HG03066 (cell line): ENCODE results near the gene WDR75.
"Not testable (repeated sequence)": the region's sequence is repeated elsewhere in the genome, so short reads cannot be mapped to it uniquely, and the experiment has no call there.

Experiments
- ATAC-seq: cut with Tn5 transposase; IDR thresholded peaks from one replicate; pipeline ENCODE4 v1.9.1; 2021; ENCODE audit warnings: low read depth; ENCODE audit not compliant: unreplicated experiment

The WDR75 gene

DNA sequence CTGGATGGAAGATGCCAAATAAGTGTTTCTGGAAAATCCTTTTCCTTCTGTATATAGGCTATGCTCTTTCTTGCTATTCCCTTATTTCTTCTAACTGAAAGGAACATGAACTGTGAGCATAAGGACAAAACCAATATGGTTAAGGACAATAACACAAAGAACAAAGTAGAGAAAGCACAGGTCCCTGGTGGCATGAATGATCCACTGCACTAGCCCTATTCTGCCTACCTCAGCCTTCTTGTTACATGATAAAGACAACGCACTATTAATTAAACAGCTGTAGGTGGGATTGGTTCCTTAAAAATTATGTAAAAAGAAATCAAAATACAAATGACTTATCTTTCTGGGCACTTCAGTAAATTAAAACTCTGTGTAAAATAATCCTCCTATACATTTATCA lies 1.9 kb upstream of the WDR75 start:
- ATAC-seq, result no peak

GRCh38 chr2:189440644-189440946 lies 679 bp upstream of the WDR75 start:
- peak; percentile 28 for ATAC-seq

DNA sequence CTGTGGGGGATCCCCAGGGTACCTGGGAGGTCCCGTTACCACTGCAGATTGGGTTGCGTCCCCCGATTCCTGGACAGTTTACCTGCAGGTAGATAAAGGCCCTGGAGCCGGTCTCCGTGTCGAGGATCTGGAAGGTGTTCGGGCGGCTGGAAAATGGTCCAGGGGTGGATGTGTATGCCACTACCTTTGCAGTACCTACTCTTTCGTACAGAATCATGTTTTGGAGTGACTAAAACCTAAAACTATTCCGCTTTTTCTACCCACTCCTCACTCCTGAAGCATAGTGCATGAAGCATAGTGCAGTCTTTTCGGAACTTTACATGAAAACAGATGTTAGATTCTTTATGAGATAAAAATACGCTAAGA lies 418 bp downstream of the WDR75 start:
- ATAC-seq, result peak; percentile 6

DNA sequence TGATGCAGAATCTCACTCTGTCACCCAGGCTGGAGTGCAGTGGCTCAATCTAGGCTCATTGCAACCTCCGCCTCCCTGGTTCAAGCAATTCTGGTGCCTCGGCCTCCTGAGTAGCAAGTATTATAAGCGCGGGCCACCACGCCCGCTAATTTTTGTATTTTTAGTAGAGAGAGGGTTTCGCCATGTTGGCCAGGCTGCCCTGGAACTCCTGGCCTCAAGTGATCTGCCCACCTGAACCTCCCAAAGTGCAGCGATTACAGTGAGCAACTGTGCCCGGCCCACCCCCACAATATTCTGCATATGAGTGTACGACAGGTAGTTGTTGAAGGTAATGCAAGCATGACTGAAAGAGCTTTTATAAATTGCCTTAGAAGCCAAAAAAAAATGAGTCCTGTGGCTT lies 1.2 kb downstream of the WDR75 start:
- ATAC-seq, result no peak

DNA sequence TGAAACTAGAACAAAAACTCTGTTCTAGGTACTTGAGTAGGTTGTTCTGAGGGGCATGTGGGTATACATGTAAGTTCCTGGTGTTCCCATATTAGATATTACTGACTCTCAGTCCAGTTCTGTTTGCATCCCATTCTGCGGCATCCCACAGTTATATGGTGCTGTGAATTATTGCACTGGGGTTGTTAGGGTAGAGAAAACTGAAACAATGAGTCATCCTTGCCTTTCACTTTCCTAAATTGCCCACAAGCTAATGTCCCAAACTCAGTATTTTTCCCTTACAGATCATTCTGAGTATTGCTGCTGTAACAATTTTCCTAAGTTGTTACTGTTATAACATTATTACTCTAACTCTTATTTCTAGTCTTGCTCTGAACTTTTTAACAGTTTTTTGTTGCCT lies 3.0 kb downstream of the WDR75 start:
- peak; percentile 27 for ATAC-seq

- no peak for ATAC-seq
Measured at GRCh38 chr2:189446780-189447179, 5.5 kb downstream of the WDR75 start.

- ATAC-seq, result no peak
Measured at GRCh38 chr2:189454009-189454408, 12.7 kb downstream of the WDR75 start.

- no peak for ATAC-seq
Measured at GRCh38 chr2:189465076-189465475, 23.8 kb downstream of the WDR75 start.

- ATAC-seq, result no peak
Measured at GRCh38 chr2:189465478-189465877, 24.2 kb downstream of the WDR75 start.

DNA sequence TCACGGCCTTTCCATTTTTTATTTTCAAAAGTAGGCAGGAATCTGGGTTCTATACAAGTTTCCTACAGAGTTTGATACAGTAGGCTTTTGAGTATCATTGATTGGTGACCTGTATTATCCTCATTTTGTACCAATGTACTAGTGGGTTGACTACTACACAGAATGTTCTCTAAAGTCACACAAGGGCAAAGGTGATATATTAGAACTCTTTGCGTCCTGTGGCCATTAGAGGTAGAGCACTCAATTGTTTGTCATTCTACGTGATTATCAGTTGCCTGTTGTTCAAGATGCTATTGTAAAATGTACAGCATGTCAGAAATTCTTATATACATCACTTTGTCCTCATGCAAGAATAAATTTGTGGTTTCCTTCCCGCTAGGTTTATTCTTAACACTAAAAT lies 24.8 kb downstream of the WDR75 start:
- ATAC-seq, result no peak

DNA sequence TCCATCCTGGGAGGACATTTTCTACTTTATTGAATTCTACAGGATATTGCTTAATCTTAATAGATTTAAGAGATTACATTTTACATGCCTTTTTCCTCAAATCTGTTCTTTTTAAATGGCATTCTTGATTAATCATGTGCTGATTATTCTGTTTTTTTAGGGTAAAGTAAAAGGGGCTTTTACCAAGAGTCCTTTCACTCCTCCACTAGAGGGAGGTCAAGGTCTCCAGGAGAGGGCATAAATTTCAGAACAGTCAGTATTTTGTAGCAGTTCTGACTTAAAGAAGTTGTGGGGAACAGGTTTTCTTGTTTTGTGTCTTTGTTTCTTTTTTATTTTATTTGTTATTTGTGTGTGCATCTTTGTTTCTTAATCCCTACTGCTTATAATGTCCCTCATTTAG lies 25.4 kb downstream of the WDR75 start:
- no peak for ATAC-seq

- ATAC-seq, result no peak
Measured at GRCh38 chr2:189467160-189467559, 25.9 kb downstream of the WDR75 start.

DNA sequence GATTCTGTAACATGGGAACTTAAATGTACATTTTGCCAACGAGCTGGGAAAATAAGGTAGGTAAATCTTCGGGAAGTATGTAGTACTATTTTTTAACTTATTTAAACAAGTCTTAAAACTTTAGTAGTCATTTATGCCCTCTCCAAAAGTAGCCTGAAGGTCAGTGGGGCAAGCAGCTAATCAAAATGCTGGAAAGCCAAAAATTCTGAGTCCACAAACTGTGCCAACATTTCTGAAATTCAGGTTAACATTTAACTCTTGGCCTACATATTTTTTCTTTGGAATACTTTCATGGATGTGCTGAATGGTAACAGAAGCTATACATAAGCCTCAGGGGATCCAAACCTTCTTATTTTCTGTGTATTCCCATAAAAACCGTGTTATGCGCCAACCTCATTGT lies 26.3 kb downstream of the WDR75 start:
- ATAC-seq, result no peak

DNA sequence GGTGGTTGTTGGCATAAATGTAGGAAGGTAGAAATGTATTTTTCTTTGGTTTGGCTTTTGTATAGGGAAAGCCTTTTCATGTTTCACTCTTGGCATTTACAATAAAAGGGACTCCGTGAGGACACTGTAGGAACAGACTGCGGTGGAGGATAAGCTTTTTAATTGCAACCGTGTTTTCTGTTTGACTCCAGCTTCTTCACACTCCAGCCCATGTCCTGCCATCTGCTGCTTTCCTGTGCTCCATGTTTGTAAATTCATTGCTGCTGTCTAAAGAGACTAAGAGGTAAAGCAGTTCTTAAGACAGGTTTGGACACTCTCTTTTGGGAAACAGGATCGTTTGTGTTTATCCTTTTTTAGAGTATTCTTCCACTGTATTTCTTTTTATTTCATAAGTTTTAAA lies 33.3 kb downstream of the WDR75 start:
- no peak for ATAC-seq

DNA sequence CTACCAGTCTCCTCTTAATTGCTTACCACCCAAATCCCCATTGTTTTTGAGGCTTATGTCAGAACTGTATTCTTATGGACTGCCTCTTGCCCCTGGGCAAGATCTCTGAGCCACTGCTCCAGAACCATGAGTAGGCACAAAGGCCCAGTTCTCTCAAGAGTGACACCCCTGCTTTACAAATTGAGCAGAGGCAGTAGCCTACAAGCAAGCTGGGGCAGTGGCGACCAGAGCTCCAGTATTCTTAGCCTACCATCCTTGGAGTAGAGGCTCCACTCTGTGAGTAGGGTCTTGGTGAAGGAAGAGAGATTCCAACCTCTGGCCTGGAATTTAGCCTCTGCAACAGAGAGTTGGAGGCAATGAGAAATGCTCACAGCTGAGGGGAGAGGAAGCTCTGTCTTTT lies 36.5 kb downstream of the WDR75 start:
- ATAC-seq, result no peak

GRCh38 chr2:189478289-189478688 lies 37.0 kb downstream of the WDR75 start:
- not testable (repeated sequence) for ATAC-seq

GRCh38 chr2:189481071-189481470 lies 39.8 kb downstream of the WDR75 start:
- ATAC-seq, result no peak

- ATAC-seq, result no peak
Measured at GRCh38 chr2:189483571-189483970, 42.3 kb downstream of the WDR75 start.

DNA sequence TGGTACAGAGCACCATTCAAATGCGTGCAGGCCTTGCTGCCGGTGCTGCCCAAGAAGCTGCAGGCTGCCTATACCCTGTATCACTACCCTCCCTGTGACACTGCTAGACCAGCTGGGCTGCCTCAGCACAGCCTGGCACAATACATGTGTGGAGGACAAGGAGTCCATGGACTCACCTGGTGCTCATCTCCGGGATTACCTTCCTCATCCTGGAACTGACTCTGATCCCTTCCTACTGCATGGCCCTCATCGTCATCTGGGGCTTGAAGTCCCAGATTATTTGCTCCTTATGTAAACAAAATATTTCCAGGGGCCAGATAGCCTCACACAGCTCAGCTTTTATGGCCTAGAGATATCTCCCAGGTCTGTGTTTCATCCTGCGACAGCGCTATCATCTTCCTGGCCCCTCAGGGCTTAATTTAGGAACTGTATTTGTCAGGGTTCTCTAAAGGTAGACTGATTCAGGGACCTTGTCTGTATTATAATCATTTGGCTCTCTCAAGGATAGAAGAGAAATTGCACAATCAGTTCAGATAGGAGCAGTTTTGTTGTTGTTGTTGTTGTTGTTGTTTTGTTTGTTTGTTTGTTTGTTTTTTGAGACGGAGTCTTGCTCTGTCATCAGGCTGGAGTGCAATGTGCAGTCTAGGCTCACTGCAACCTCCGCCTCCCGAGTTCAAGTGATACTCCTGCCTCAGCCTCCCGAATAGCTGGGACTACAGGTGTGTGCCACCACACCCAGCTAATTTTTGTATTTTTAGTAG lies 42.9 kb downstream of the WDR75 start:
- ATAC-seq, result no peak

GRCh38 chr2:189485146-189485545 lies 43.9 kb downstream of the WDR75 start:
- ATAC-seq, result no peak

- ATAC-seq, result no peak
Measured at GRCh38 chr2:189486237-189486770, 45.0 kb downstream of the WDR75 start.

GRCh38 chr2:189487283-189488007 lies 46.2 kb downstream of the WDR75 start:
- ATAC-seq, result no peak
